GM21423 (cell line): Measurements from ENCODE around the gene STK32B.

Experiments
- ATAC-seq: cut with Tn5 transposase; IDR thresholded peaks from one replicate; pipeline ENCODE4 v1.9.1; 2021; ENCODE audit warnings: mild to moderate bottlenecking, moderate library complexity; ENCODE audit not compliant: unreplicated experiment

STK32B gene

GRCh38 chr4:5489260-5489659 is 438.0 kb downstream of the STK32B start:
- no peak for ATAC-seq

- ATAC-seq, result no peak
Measured at GRCh38 chr4:5497489-5497888, 446.2 kb downstream of the STK32B start.

DNA sequence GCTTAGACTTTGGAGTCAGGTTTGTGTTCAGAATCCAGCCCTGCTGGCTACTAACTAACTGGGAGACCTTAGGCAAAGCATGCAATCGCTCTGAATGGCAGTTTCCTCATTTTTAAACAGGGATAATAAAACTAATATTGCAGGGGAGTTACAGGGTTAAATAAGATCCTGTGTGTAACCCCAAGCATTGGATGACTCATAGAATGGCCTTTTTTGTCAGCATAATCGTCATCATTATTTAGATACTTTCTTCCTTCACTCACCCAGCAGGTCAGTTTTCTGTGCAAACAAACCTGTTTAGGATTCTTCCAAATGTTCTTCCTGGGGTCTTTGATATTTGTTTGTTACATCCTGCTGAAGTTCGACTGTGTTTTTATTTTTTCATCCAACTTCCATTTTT is 448.9 kb downstream of the STK32B start:
- no peak for ATAC-seq

GRCh38 chr4:5503336-5503936 is 452.2 kb downstream of the STK32B start:
- no peak for ATAC-seq

DNA sequence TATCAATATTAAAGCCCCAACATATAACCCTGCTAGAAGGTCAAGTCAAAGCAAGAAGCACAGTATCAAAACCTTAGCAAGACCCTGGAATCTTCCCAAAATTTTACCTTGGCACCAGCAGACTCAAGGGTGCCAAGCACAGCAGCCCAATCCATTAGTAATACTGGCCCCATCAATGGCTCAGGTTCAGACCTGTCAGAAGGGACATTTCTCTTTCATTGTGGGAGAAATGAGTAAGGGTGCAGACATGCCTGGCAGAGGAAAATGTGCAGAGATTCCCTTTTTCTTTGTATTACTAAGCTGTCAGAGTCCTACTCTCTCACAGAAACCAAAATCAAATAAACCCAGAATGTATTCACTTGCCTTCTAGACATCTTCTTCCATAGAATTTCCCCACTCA is 453.2 kb downstream of the STK32B start:
- no peak for ATAC-seq

GRCh38 chr4:5510504-5510903 is 459.2 kb downstream of the STK32B start:
- no peak for ATAC-seq

- ATAC-seq, result no peak
Measured at GRCh38 chr4:5511791-5512190, 460.5 kb downstream of the STK32B start.

GRCh38 chr4:5515646-5516045 is 464.4 kb downstream of the STK32B start:
- no peak for ATAC-seq

- no peak for ATAC-seq
Measured at GRCh38 chr4:5517372-5517771, 466.1 kb downstream of the STK32B start.

GRCh38 chr4:5524446-5525299 is 473.4 kb downstream of the STK32B start:
- ATAC-seq, result no peak

GRCh38 chr4:5526080-5526846 is 475.0 kb downstream of the STK32B start:
- ATAC-seq, result no peak

GRCh38 chr4:5527211-5527610 is 475.9 kb downstream of the STK32B start:
- no peak for ATAC-seq

GRCh38 chr4:5528031-5528436 is 476.8 kb downstream of the STK32B start:
- no peak for ATAC-seq

DNA sequence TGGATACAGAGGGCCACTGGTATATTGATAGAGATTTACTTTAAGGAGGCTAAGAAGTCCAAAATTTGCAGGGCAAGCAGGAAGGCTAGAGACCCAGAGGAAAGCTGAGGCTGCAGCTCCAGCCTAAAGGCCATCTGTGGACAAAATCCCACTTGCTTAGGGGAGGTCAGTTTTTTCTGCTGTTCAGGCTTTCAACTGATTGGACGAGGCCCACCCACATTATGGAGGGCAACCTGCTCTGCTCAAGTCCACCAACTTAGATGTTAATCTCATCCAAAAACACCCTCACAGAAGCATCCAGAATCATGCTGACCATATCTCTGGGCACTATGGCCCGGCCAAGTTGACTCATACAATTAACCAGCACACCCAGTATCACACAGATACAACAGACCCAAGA is 480.8 kb downstream of the STK32B start:
- no peak for ATAC-seq

- ATAC-seq, result no peak
Measured at GRCh38 chr4:5539584-5539983, 488.3 kb downstream of the STK32B start.

- no peak for ATAC-seq
Measured at GRCh38 chr4:5541169-5541568, 489.9 kb downstream of the STK32B start.

- no peak for ATAC-seq
Measured at GRCh38 chr4:5543681-5544080, 492.4 kb downstream of the STK32B start.

DNA sequence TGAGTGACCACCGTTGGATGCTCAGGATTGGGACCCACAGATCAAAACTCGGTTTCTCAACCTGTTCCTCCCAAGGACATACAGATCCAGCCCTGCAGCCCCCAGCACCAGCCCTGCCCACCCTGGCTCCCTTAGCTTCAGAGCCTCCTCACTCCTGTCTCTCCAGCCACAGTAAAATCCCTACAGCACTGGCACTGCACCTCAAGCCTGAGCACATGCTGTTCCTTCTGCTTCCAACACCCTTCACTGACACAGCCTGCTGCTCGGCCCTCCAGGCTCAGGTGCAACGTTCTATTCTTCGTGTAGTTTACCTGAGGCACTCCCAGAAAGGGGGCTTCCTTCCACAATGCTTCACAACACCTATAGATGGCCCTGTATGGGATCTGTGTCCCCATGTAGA is 493.5 kb downstream of the STK32B start:
- no peak for ATAC-seq

DNA sequence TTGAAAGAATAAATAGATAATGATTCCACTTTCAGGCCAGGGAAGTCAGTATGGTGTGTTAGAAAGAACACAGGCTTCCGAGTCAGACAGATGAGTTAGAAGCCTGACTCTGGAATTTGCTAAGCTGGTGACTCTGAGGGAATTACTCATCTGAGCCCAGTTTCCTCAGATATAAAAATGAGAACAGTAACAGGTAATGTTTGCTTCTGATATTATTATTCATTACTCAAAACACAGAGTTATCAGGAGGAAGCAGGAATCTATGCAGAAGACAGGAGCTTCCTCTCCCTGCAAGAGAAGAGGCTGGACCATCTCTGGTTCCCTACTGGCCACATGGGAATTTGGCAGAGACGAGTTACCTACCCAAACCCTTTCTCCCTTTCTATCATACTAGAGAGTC is 494.0 kb downstream of the STK32B start:
- no peak for ATAC-seq

GRCh38 chr4:5547651-5548249 is 496.5 kb downstream of the STK32B start:
- no peak for ATAC-seq
